ENCODE results near the gene KRT222.

KRT222 gene

GRCh38 chr17:40615068-40615840, 49.7 kb downstream of the KRT222 start:
- DNase-seq (ENCODE audit: low spot score): peak; percentile 64

- DNase-seq (ENCODE audit: low spot score): no peak
Observed at GRCh38 chr17:40614431-40615067, 50.4 kb downstream of the KRT222 start.

GRCh38 chr17:40613467-40614154, 51.4 kb downstream of the KRT222 start:
- DNase-seq (ENCODE audit: low spot score): no peak

GRCh38 chr17:40612599-40613244, 52.3 kb downstream of the KRT222 start:
- DNase-seq (ENCODE audit: low spot score): no peak

- DNase-seq (ENCODE audit: low spot score): no peak
Observed at GRCh38 chr17:40611840-40612474, 53.0 kb downstream of the KRT222 start.

- DNase-seq (ENCODE audit: low spot score): no peak
Observed at GRCh38 chr17:40610359-40610758, 54.6 kb downstream of the KRT222 start.

- DNase-seq (ENCODE audit: low spot score): no peak
Observed at GRCh38 chr17:40608061-40608581, 56.9 kb downstream of the KRT222 start.

GRCh38 chr17:40607641-40608040, 57.3 kb downstream of the KRT222 start:
- no peak for DNase-seq (ENCODE audit: low spot score)

GRCh38 chr17:40606548-40607353, 58.2 kb downstream of the KRT222 start:
- no peak for DNase-seq (ENCODE audit: low spot score)

GRCh38 chr17:40605306-40605705, 59.7 kb downstream of the KRT222 start:
- no peak for DNase-seq (ENCODE audit: low spot score)

Data from RKO (cell line).